ENCODE data around the gene FAM227A. TPM values are rescaled to one million over a fixed set of nuclear protein-coding genes. Genes with fewer than 3 reads are reported as not detected.

Gene FAM227A
- total and polyA plus RNA-seq, 2 of the 4 experiments (the other 2 are of a cell fraction), result 1.3 to 1.4 TPM

DNA sequence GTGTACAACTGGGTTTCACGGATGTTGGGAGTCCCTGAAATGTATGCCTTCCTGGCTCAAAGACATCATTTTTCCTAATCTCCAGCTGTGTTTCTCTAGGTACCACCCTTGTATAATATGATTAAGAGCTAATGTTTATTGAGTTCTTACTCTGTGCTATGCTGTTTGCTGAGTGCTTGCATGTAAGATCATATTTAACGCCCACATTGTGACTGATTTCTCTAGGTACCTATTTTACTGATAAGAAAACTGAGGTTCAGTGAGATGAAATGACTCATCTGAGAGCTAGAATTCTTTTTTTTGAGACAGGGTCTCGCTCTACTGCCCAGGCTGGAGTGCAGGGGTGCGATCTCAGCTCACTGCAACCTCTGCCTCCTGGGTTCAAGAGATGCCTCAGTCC is 42.6 kb downstream of the FAM227A start:
- Histone ChIP-seq H3K79me1 (ENCODE audit: low read depth in 1 of 2, low read length in 2 of 2) (no peaks in the 10 kb centered on the region), H4K5ac (ENCODE audit: low read depth, low read length) (no peak overlapping the region), H3K56ac (ENCODE audit: extremely low read depth, insufficient read depth, low read length) (no peak overlapping the region), H4K8ac (ENCODE audit: low read depth in 2 of 2, low read length in 2 of 2) (no peak overlapping the region), H4K20me1 (ENCODE audit: insufficient read depth, low read length) (no peaks in the 10 kb centered on the region), H3K9me3 (ENCODE audit: control insufficient read depth, insufficient read depth, low read length) (no peaks in the 10 kb centered on the region), H3K23ac (ENCODE audit: low read depth, low read length) (no peak overlapping the region), H3K36me3 (ENCODE audit: control insufficient read depth, insufficient read depth, low read length) (no peaks in the 10 kb centered on the region; the same call in 1 of the 2 replicates), H3K4me3 (ENCODE audit: insufficient read depth, low read depth, low read length) (no peak overlapping the region), H3K18ac (ENCODE audit: low read depth, low read length) (no peak overlapping the region), H3K4me2 (ENCODE audit: low read depth, low read length) (no peak overlapping the region), H4K91ac (ENCODE audit: insufficient read depth, low read depth, low read length) (no peak overlapping the region), H3K27me3 (ENCODE audit: control insufficient read depth, insufficient read depth, low read length) (no peaks in the 10 kb centered on the region), H3K4me1 (ENCODE audit: control insufficient read depth, insufficient read depth, low read length) (peaks cover 2% of the 10 kb centered on the region; the same call in 1 of the 2 replicates), H3K9me1 (ENCODE audit: insufficient read depth, low read length) (0 out of 2 replicates have a peak, but pooled peaks cover 3% of the 10 kb centered on the region), H2BK120ac (ENCODE audit: low read depth, low read length) (no peak overlapping the region), H3K27ac (ENCODE audit: insufficient read depth, low read length) (no peak overlapping the region), H2AFZ (replicated peaks; ENCODE audit: low read length, poor library complexity) (no peak overlapping the region), H3K9ac (ENCODE audit: low read depth, low read length) (no peak overlapping the region), H2AK9ac (replicated peaks; ENCODE audit: low read depth, low read length, poor library complexity) (no peak overlapping the region), H2AK5ac (ENCODE audit: low read depth, low read length) (no peak overlapping the region), H3K14ac (replicated peaks; ENCODE audit: low read depth, low read length) (no peak overlapping the region), H2BK20ac (ENCODE audit: low read depth, low read length) (no peak overlapping the region), H2BK5ac (ENCODE audit: low read depth, low read length, poor library complexity, severe bottlenecking) (no peak overlapping the region), H2BK15ac (ENCODE audit: low read depth, low read length) (no peak overlapping the region), H3K4ac (ENCODE audit: low read depth, low read length) (no peak overlapping the region)
- no peak for DNase-seq
- ChIA-PET POLR2A (ENCODE audit: unreplicated experiment) (no interaction called here), CTCF (interaction anchor here (0.6 kb wide), 1 partner anchor 150 kb away, joined by 4 read pairs; no protein-coding TSS in a partner anchor)
- BruUV-seq (replicated peaks), result no TSS peak
- TF ChIP-seq MAFK (IDR thresholded peaks at IDR 0.05; ENCODE audit: low read depth, low read length), result no peak
- TF ChIP-seq, protein P1, sequence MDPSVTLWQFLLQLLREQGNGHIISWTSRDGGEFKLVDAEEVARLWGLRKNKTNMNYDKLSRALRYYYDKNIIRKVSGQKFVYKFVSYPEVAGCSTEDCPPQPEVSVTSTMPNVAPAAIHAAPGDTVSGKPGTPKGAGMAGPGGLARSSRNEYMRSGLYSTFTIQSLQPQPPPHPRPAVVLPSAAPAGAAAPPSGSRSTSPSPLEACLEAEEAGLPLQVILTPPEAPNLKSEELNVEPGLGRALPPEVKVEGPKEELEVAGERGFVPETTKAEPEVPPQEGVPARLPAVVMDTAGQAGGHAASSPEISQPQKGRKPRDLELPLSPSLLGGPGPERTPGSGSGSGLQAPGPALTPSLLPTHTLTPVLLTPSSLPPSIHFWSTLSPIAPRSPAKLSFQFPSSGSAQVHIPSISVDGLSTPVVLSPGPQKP (IDR thresholded peaks at IDR 0.05; ENCODE audit: borderline replicate concordance, low read depth, low read length), result no peak
- no peak for TF ChIP-seq FOS (IDR thresholded peaks at IDR 0.05; ENCODE audit: low read depth, low read length)
- TF ChIP-seq RAD21 (IDR thresholded peaks at IDR 0.05; ENCODE audit: low read length), result no peak
- TF ChIP-seq POLR2A (IDR thresholded peaks at IDR 0.05; ENCODE audit: low read depth, low read length), result no peak
- no peak for TF ChIP-seq CEBPB (IDR thresholded peaks at IDR 0.05; ENCODE audit: low read depth, low read length)
- TF ChIP-seq USF2 (IDR thresholded peaks at IDR 0.05; ENCODE audit: low read depth, low read length), result no peak
- no peak for TF ChIP-seq NFE2L2 (IDR thresholded peaks at IDR 0.05; ENCODE audit: low read depth, low read length)
- TF ChIP-seq BHLHE40 (IDR thresholded peaks at IDR 0.05; ENCODE audit: low read depth, low read length), result no peak
- no peak for TF ChIP-seq SMC3 (IDR thresholded peaks at IDR 0.05; ENCODE audit: low read depth, low read length)
- no peak for TF ChIP-seq RCOR1 (IDR thresholded peaks at IDR 0.05; ENCODE audit: insufficient replicate concordance, low read length)
- no peak for TF ChIP-seq RFX5 (IDR thresholded peaks at IDR 0.05; ENCODE audit: low read depth, low read length)
- TF ChIP-seq MXI1 (IDR thresholded peaks at IDR 0.05; ENCODE audit: borderline replicate concordance, low read depth, low read length), result no peak
- TF ChIP-seq CHD1 (IDR thresholded peaks at IDR 0.05; ENCODE audit: low read depth, low read length), result no peak
- no peak for TF ChIP-seq CTCF (conservative IDR thresholded peaks at IDR 0.05; ENCODE audit: low read depth, low read length)
- no peak for TF ChIP-seq MAZ (IDR thresholded peaks at IDR 0.05; ENCODE audit: borderline replicate concordance, low read depth, low read length)
- WGBS, 2 experiments (ENCODE audit: extremely low coverage in 2 of 2, insufficient read length in 1 of 2), result no CpG with 5 or more reads among the region's 4 CpGs
- intact Hi-C loops (cut with micrococcal nuclease), result no loop called here
- ATAC-seq (ENCODE audit: low read depth), result no peak
- in situ Hi-C loops (cut with MboI; ENCODE audit: low sequenced_read_pairs), result no loop called here
- dilution Hi-C loops (cut with HindIII; ENCODE audit: low sequenced_read_pairs, unreplicated experiment), result no loop called here

Data from IMR-90 (cell line).